ENCODE data around the gene STON2. TPM values are rescaled to one million over a fixed set of nuclear protein-coding genes. Genes with fewer than 3 reads are reported as not detected.
A peak's percentile ranks its signal among the peaks of the same experiment; 100 is the strongest.

STON2 gene
- total and polyA plus RNA-seq, 2 of the 8 experiments (the other 6 are each of a cell fraction or from before 2014, with no cell fraction given): 8.9 to 50.0 TPM

GRCh38 chr14:81211844-81212243 is 188.3 kb downstream of the STON2 start:
- Histone ChIP-seq H3K27me3 (replicated peaks in 1 of 4; ENCODE audit: control insufficient read depth in 3 of 4, extremely low read depth in 1 of 4, insufficient read depth in 3 of 4, low read length in 3 of 4) (no peaks in the 10 kb centered on the region), H3K9me3 (ENCODE audit: insufficient read depth in 2 of 2, low read depth in 1 of 2, low read length in 1 of 2) (no peaks in the 10 kb centered on the region), H3K56ac (replicated peaks; ENCODE audit: insufficient read length, low read depth, low read length) (no peak overlapping the region), H3K18ac (ENCODE audit: extremely low read depth, low read length) (no peak overlapping the region), H3K23ac (ENCODE audit: insufficient read length) (no peak overlapping the region), H3K36me3 (ENCODE audit: control insufficient read depth in 2 of 4, insufficient read depth in 4 of 4, low read length in 3 of 4) (peaks cover 0 to 75% (median 23%) of the 10 kb centered on the region in 4 experiments), H2BK120ac (replicated peaks; ENCODE audit: low read depth, low read length) (no peak overlapping the region), H3K23me2 (ENCODE audit: low read depth, low read length) (no peaks in the 10 kb centered on the region), H3K14ac (ENCODE audit: insufficient read length) (no peak overlapping the region), H3K27ac (ENCODE audit: low read depth, low read length) (no peak overlapping the region), H4K20me1 (replicated peaks in 1 of 2; ENCODE audit: control insufficient read depth in 1 of 2, insufficient read depth in 2 of 2, low read length in 2 of 2) (peaks cover 6 to 21% of the 10 kb centered on the region in 2 experiments), H3K79me2 (ENCODE audit: control insufficient read depth in 1 of 2, insufficient read depth in 2 of 2, low read length in 2 of 2) (peaks cover 15 to 93% of the 10 kb centered on the region in 2 experiments), H2BK12ac (ENCODE audit: low read depth, low read length) (no peak overlapping the region), H2AFZ (ENCODE audit: low read length) (no peak overlapping the region), H3K9ac (replicated peaks in 1 of 4; ENCODE audit: extremely low read depth in 1 of 4, low read depth in 3 of 4, low read length in 3 of 4) (no peak overlapping the region), H3K4me2 (ENCODE audit: insufficient read depth in 1 of 2, low read depth in 2 of 2, low read length in 2 of 2) (no peak overlapping the region), H2BK5ac (ENCODE audit: low read depth, low read length) (no peak overlapping the region), H3K4ac (replicated peaks; ENCODE audit: insufficient read length, low read depth, low read length) (no peak overlapping the region), H2BK20ac (ENCODE audit: low read length) (no peak overlapping the region), H3K4me1 (replicated peaks in 1 of 4; ENCODE audit: control insufficient read depth in 3 of 4, insufficient read depth in 4 of 4, low read length in 3 of 4) (no peaks in the 10 kb centered on the region; a peak in 2 of 7 replicates), H3K4me3 (ENCODE audit: extremely low read depth in 1 of 4, insufficient read depth in 2 of 4, low read depth in 3 of 4, low read length in 4 of 4) (no peak overlapping the region), H4K5ac (ENCODE audit: insufficient read length, low read depth, low read length) (no peak overlapping the region), H4K91ac (replicated peaks; ENCODE audit: insufficient read length, low read length) (no peak overlapping the region), H2AK5ac (ENCODE audit: low read depth, low read length) (no peak overlapping the region), H4K8ac (ENCODE audit: extremely low read depth, insufficient read depth, low read length) (no peak overlapping the region), H2BK15ac (ENCODE audit: low read length) (no peak overlapping the region), H3K79me1 (ENCODE audit: low read depth, low read length) (no peaks in the 10 kb centered on the region; the same call in 1 of the 2 replicates)
- POLR2A ChIA-PET (ENCODE audit: partially characterized antibody): interaction anchor here (1.3 to 1.7 kb wide), 2 partner anchors 9 to 10 kb away, joined by 7 to 8 read pairs; partner anchors contain the start of gene GTF2A1
- TF ChIP-seq JUN (IDR thresholded peaks at IDR 0.05; ENCODE audit: low read depth, low read length) (no peak), PHF8 (conservative IDR thresholded peaks at IDR 0.05; ENCODE audit: low read depth, low read length) (no peak), RFX5 (IDR thresholded peaks at IDR 0.05; ENCODE audit: borderline replicate concordance, low read depth, low read length) (no peak), RAD21 (IDR thresholded peaks at IDR 0.05 in 1 of 2, conservative IDR thresholded peaks at IDR 0.05 in 1 of 2; ENCODE audit: low read depth in 2 of 2, low read length in 2 of 2) (peak; percentile 38 to 60; a peak in 3 of 4 replicates), CTCF (IDR thresholded peaks at IDR 0.05; ENCODE audit: control extremely low read depth in 1 of 3, insufficient read depth in 1 of 3, low read depth in 1 of 3, low read length in 3 of 3) (peak in 2 of 3 experiments; percentile 41 to 45; a peak in 3 of 4 replicates), TAF1 (IDR thresholded peaks at IDR 0.05; ENCODE audit: low read depth, low read length) (no peak), SUZ12 (IDR thresholded peaks at IDR 0.05; ENCODE audit: low read length) (no peak), EZH2 (IDR thresholded peaks at IDR 0.05; ENCODE audit: low read depth, low read length, severe bottlenecking) (no peak)
- TF ChIP-seq, protein P1, sequence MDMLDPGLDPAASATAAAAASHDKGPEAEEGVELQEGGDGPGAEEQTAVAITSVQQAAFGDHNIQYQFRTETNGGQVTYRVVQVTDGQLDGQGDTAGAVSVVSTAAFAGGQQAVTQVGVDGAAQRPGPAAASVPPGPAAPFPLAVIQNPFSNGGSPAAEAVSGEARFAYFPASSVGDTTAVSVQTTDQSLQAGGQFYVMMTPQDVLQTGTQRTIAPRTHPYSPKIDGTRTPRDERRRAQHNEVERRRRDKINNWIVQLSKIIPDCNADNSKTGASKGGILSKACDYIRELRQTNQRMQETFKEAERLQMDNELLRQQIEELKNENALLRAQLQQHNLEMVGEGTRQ (IDR thresholded peaks at IDR 0.05; ENCODE audit: low read length): no peak
- DNase-seq (ENCODE audit: low read depth in 1 of 2, low spot score in 2 of 2) (no peak), FAIRE-seq (no peak)
- CTCF ChIA-PET (ENCODE audit: partially characterized antibody): interaction anchor here (0.6 to 2.1 kb wide), 10 partner anchors 10 to 1774 kb away, joined by 3 to 7 read pairs (median 4); partner anchors contain the start of gene TSHR
- WGBS, 2 experiments (ENCODE audit: extremely low coverage in 1 of 2, insufficient coverage in 1 of 2, insufficient read length in 1 of 2, insufficient replicate concordance in 2 of 2, low coverage in 1 of 2, low lambda C conversion rate in 2 of 2, missing lambda C conversion rate in 1 of 2): 76% methylated on average over 2 of the region's 2 CpGs; no CpG with 5 or more reads in 1 of the 2 experiments

All from H1 (cell line).